ENCODE results near the gene ZSWIM3. TPM values are rescaled to one million over a fixed set of nuclear protein-coding genes. Genes with fewer than 3 reads are reported as not detected.

Gene ZSWIM3
- total RNA-seq, 4 donors from 2014 or later = 2.1 to 5.4 (median 4.0) TPM

GRCh38 chr20:45925821-45926506 lies 68.5 kb downstream of the ZSWIM3 start:
- peaks cover 21 to 29% (median 28%) of the 10 kb centered on the region in 4 donors for H3K4me1 ChIP-seq
- TF ChIP-seq CTCF (IDR thresholded peaks at IDR 0.05) (no peak), POLR2AphosphoS5 (IDR thresholded peaks at IDR 0.05) (no peak), POLR2A (IDR thresholded peaks at IDR 0.05; ENCODE audit: low read depth) (no peak), EP300 (IDR thresholded peaks at IDR 0.05) (no peak)
- H3K27ac ChIP-seq (replicated peaks in 1 of 4) = peak overlapping the region in 1 of 4 donors; percentile 52
- H3K27me3 ChIP-seq = no peaks in the 10 kb centered on the region
- no peaks in the 10 kb centered on the region for H3K36me3 ChIP-seq
- intact Hi-C loops (cut with DNase I) = no loop called here
- 62% methylated on average over 8 of the region's 9 CpGs for WGBS
- no peak for DNase-seq (ENCODE audit: extremely low spot score)
- no peaks in the 10 kb centered on the region for H3K9me3 ChIP-seq
- H3K4me3 ChIP-seq = no peak overlapping the region

- Histone ChIP-seq H3K4me3 (no peak overlapping the region), H3K27me3 (no peaks in the 10 kb centered on the region), H3K36me3 (no peaks in the 10 kb centered on the region), H3K9me3 (no peaks in the 10 kb centered on the region), H3K27ac (replicated peaks in 1 of 4) (no peak overlapping the region), H3K4me1 (peaks cover 18 to 29% (median 27%) of the 10 kb centered on the region in 4 donors)
- WGBS = 80% methylated on average over 2 of the region's 2 CpGs
- intact Hi-C loops (cut with DNase I) = no loop called here
- DNase-seq (ENCODE audit: extremely low spot score) = no peak
- no peak for TF ChIP-seq EP300 (IDR thresholded peaks at IDR 0.05)
- no peak for TF ChIP-seq POLR2AphosphoS5 (IDR thresholded peaks at IDR 0.05)
- TF ChIP-seq POLR2A (IDR thresholded peaks at IDR 0.05; ENCODE audit: low read depth) = no peak
- TF ChIP-seq CTCF (IDR thresholded peaks at IDR 0.05) = no peak
Measured at GRCh38 chr20:45926731-45927070, 69.3 kb downstream of the ZSWIM3 start.

- 78% methylated on average over 14 of the region's 14 CpGs for WGBS
- intact Hi-C loops (cut with DNase I) = no loop called here
- H3K27ac ChIP-seq (replicated peaks in 1 of 4) = no peak overlapping the region
Measured at GRCh38 chr20:45927071-45927878, 69.9 kb downstream of the ZSWIM3 start.

More at GRCh38 chr20:45927071-45927878, 69.9 kb downstream of the ZSWIM3 start:
- no peak overlapping the region for H3K4me3 ChIP-seq
- no peaks in the 10 kb centered on the region for H3K9me3 ChIP-seq
- TF ChIP-seq CTCF (IDR thresholded peaks at IDR 0.05) (no peak), POLR2A (IDR thresholded peaks at IDR 0.05; ENCODE audit: low read depth) (no peak), EP300 (IDR thresholded peaks at IDR 0.05) (no peak), POLR2AphosphoS5 (IDR thresholded peaks at IDR 0.05) (no peak)
- H3K4me1 ChIP-seq = peaks cover 18 to 24% (median 22%) of the 10 kb centered on the region in 4 donors
- no peaks in the 10 kb centered on the region for H3K27me3 ChIP-seq
- DNase-seq (ENCODE audit: extremely low spot score) = no peak
- no peaks in the 10 kb centered on the region for H3K36me3 ChIP-seq

Other genes starting within 250 kb of the ZSWIM3 start
- not detected for gene WFDC10A, start 227.9 kb upstream of the ZSWIM3 start, total RNA-seq
- gene WFDC9, start 226.3 kb upstream of the ZSWIM3 start, total RNA-seq = not detected
- gene WFDC11, start 187.4 kb upstream of the ZSWIM3 start, total RNA-seq = not detected
- gene WFDC13, start 155.6 kb upstream of the ZSWIM3 start, total RNA-seq = not detected
- gene WFDC10B, start 152.6 kb upstream of the ZSWIM3 start, total RNA-seq = under 1 TPM in 1 of 4 donors, not detected in 3; 0.69 TPM
- gene SPINT4, start 135.3 kb upstream of the ZSWIM3 start, total RNA-seq = not detected
- gene WFDC3, start 65.7 kb upstream of the ZSWIM3 start, total RNA-seq = 1 to 10 TPM in 2 of 4 donors, under 1 TPM in 1, not detected in 1; 0.80 to 3.3 (median 3.2) TPM
- gene DNTTIP1, start 65.7 kb upstream of the ZSWIM3 start, total RNA-seq = 10 to 100 TPM; 28.2 to 35.9 (median 30.6) TPM
- gene UBE2C, start 45.0 kb upstream of the ZSWIM3 start, total RNA-seq = 1 to 10 TPM in 1 of 4 donors, under 1 TPM in 2, not detected in 1; 0.83 to 2.7 (median 0.91) TPM
- gene TNNC2, start 30.3 kb upstream of the ZSWIM3 start, total RNA-seq = 1 to 10 TPM in 3 of 4 donors, under 1 TPM in 1; 0.46 to 3.1 (median 1.8) TPM
- gene SNX21, start 23.8 kb upstream of the ZSWIM3 start, total RNA-seq = 10 to 100 TPM; 54.0 to 78.5 (median 63.5) TPM
- 10 to 100 TPM; 30.0 to 41.9 (median 33.7) TPM for gene ACOT8, start 222 bp upstream of the ZSWIM3 start, total RNA-seq
- gene ZSWIM1, start 23.6 kb downstream of the ZSWIM3 start, total RNA-seq = 10 to 100 TPM in 2 of 4 donors, 1 to 10 TPM in 2; 7.1 to 13.5 (median 9.2) TPM
- gene SPATA25, start 30.0 kb downstream of the ZSWIM3 start, total RNA-seq = 1 to 10 TPM; 1.7 to 4.6 (median 3.0) TPM
- 10 to 100 TPM; 10.8 to 16.1 (median 13.0) TPM for gene NEURL2, start 33.6 kb downstream of the ZSWIM3 start, total RNA-seq
- 10 to 100 TPM; 44.8 to 70.2 (median 48.3) TPM for gene CTSA, start 33.7 kb downstream of the ZSWIM3 start, total RNA-seq
- 100 to 1,000 TPM; 109 to 342 (median 176) TPM for gene PLTP, start 54.5 kb downstream of the ZSWIM3 start, total RNA-seq
- gene PCIF1, start 77.1 kb downstream of the ZSWIM3 start, total RNA-seq = 10 to 100 TPM; 35.3 to 51.2 (median 37.2) TPM
- gene ZNF335, start 114.6 kb downstream of the ZSWIM3 start, total RNA-seq = 10 to 100 TPM; 12.9 to 19.0 (median 15.3) TPM
- gene MMP9, start 151.3 kb downstream of the ZSWIM3 start, total RNA-seq = 1 to 10 TPM in 1 of 4 donors, under 1 TPM in 3; 0.11 to 6.5 (median 0.63) TPM
- 1 to 10 TPM in 1 of 4 donors, under 1 TPM in 1, not detected in 2; 0.99 to 1.2 TPM for gene SLC12A5, start 171.6 kb downstream of the ZSWIM3 start, total RNA-seq
- gene NCOA5, start 232.3 kb downstream of the ZSWIM3 start, total RNA-seq = 10 to 100 TPM; 17.4 to 36.8 (median 29.9) TPM

Data from esophagus muscularis mucosa (tissue), 4 donors.